ENCODE data around the gene RPL10.
"Not testable (repeated sequence)": the region's sequence is repeated elsewhere in the genome, so short reads cannot be mapped to it uniquely, and the experiment has no call there.

The RPL10 gene

GRCh38 chrX:154378059-154378798 is 19.9 kb upstream of the RPL10 start:
- DNase-seq, result peak; percentile 23

- DNase-seq, result peak; percentile 92
Measured at GRCh38 chrX:154378799-154379568, 19.2 kb upstream of the RPL10 start, which contains the start of gene EMD. TSS of gene EMD (plus strand) at chrX:154379295. CDS start at chrX:154379485, 190 bp downstream.

- DNase-seq, result no peak
Measured at GRCh38 chrX:154379569-154379951, 18.6 kb upstream of the RPL10 start.

- DNase-seq, result no peak
Measured at GRCh38 chrX:154380153-154380552, 18.0 kb upstream of the RPL10 start.

- DNase-seq, result no peak
Measured at GRCh38 chrX:154380787-154381186, 17.4 kb upstream of the RPL10 start.

GRCh38 chrX:154381271-154381670 is 16.9 kb upstream of the RPL10 start:
- no peak for DNase-seq

- no peak for DNase-seq
Measured at GRCh38 chrX:154382483-154383069, 15.6 kb upstream of the RPL10 start.

- no peak for DNase-seq
Measured at GRCh38 chrX:154383359-154384283, 14.6 kb upstream of the RPL10 start.

- no peak for DNase-seq
Measured at GRCh38 chrX:154384284-154384892, 13.8 kb upstream of the RPL10 start.

GRCh38 chrX:154388094-154388493 is 10.1 kb upstream of the RPL10 start:
- not testable (repeated sequence) for DNase-seq

GRCh38 chrX:154388649-154389048 is 9.5 kb upstream of the RPL10 start:
- DNase-seq, result not testable (repeated sequence)

GRCh38 chrX:154389812-154390747 is 8.1 kb upstream of the RPL10 start:
- not testable (repeated sequence) for DNase-seq

GRCh38 chrX:154396363-154396762 is 1.8 kb upstream of the RPL10 start:
- DNase-seq, result not testable (repeated sequence)

- peak; percentile 33 for DNase-seq
Measured at GRCh38 chrX:154396973-154397887, 947 bp upstream of the RPL10 start.

- DNase-seq, result peak; percentile 80
Measured at GRCh38 chrX:154398668-154399526, 720 bp downstream of the RPL10 start.

GRCh38 chrX:154399527-154400368 is 1.6 kb downstream of the RPL10 start:
- DNase-seq, result peak; percentile 34

GRCh38 chrX:154400369-154400817 is 2.2 kb downstream of the RPL10 start:
- DNase-seq, result not testable (repeated sequence)
